HCT116 (cell line): Measurements from ENCODE around the gene NDUFB7. TPM values are rescaled to one million over a fixed set of nuclear protein-coding genes. Genes with fewer than 3 reads are reported as not detected.

ENCODE experiments used
- ATAC-seq: fragments of 200-7000 bp; cut with Tn5 transposase; 2 replicates; pipeline ENCODE4 v1.9.1; 2020; ENCODE audit warnings: mild to moderate bottlenecking, moderate library complexity
- BruUV-seq: library from RNA; stranded (reverse); fragments of 400-500 nt; replicated peaks from 2 replicates; lab custom pipeline; 2021; lab: Mats Ljungman, UMichigan
- CTCF ChIA-PET: fragments of 300-600 bp; sonication (Branson Sonifier 250); formaldehyde crosslinking; loops from one replicate; lab custom pipeline; 2021; ENCODE audit warnings: antibody characterized with exemption; lab: Charles Lee
- POLR2A ChIA-PET: fragments of 300-600, 350-600 bp; sonication (Branson Sonifier 250); formaldehyde crosslinking; loops from one replicate; lab custom pipeline; 2021; ENCODE audit warnings: antibody characterized with exemption; lab: Charles Lee
- RAD21 ChIA-PET, 2 experiments: fragments of 300-600 bp; sonication (Branson Sonifier 250); formaldehyde crosslinking; loops; one replicate each; lab custom pipeline; 2023; ENCODE audit warnings: low total read pairs in 2 of 2; ENCODE audit not compliant: uncharacterized antibody in 2 of 2, unreplicated experiment in 2 of 2, low non-redundant PET in 1 of 2; lab: Charles Lee
- DNase-seq: peaks from one replicate; pipeline ENCODE4 v3.0.0-alpha.2; 2010; ENCODE audit warnings: low read depth, low spot score
- H2AFZ ChIP-seq: fragments of 200-600 bp; shearing (Covaris generic), sonication (generic); 2 replicates; pipeline ENCODE4 v1.6.1; 2017; ENCODE audit warnings: low read depth, mixed run types, mixed read lengths, antibody characterized with exemption, low read length; ENCODE audit not compliant: poor library complexity, severe bottlenecking
- H3K27ac ChIP-seq: 2 replicates; pipeline ENCODE4 v1.5.1; 2012; ENCODE audit warnings: low read depth, low read length
- H3K27me3 ChIP-seq: fragments of 200-600 bp; sonication (generic); 2 replicates; pipeline ENCODE4 v1.6.1; 2016; ENCODE audit warnings: mixed run types, low read length, mixed read lengths; ENCODE audit not compliant: insufficient read depth
- H3K36me3 ChIP-seq, 2 experiments: fragments of 200-500 bp in 1 of 2; fragments of 200-600 bp in 1 of 2; sonication (Bioruptor generic) in 1 of 2; sonication (generic) in 1 of 2; 2 replicates each; pipeline versions ENCODE4 v1.5.1 to v1.6.1; 2014 to 2016; ENCODE audit warnings: low read length in 2 of 2, inconsistent platforms in 1 of 2, mixed read lengths in 1 of 2, mixed run types in 1 of 2; ENCODE audit not compliant: insufficient read depth in 2 of 2, control insufficient read depth in 1 of 2
- H3K4me1 ChIP-seq, 2 experiments: fragments of 200-600 bp in 1 of 2; sonication (generic) in 1 of 2; 2 replicates each; pipeline versions ENCODE4 v1.5.1 to v1.6.1; 2012 to 2017; ENCODE audit warnings: low read length in 2 of 2, inconsistent platforms in 1 of 2, mild to moderate bottlenecking in 1 of 2, mixed read lengths in 1 of 2, mixed run types in 1 of 2, moderate library complexity in 1 of 2; ENCODE audit not compliant: insufficient read depth in 2 of 2, control insufficient read depth in 1 of 2
- H3K4me2 ChIP-seq: fragments of 200-600 bp; sonication (generic); 2 replicates; pipeline ENCODE4 v1.6.1; 2017; ENCODE audit warnings: mixed run types, low read length, mixed read lengths
- H3K4me3 ChIP-seq, 2 experiments: fragments of 200-600 bp in 1 of 2; sonication (generic) in 1 of 2; replicated peaks in 1 of 2; 2 replicates each; pipeline ENCODE4 v1.5.1; 2011 to 2016; ENCODE audit warnings: low read length in 2 of 2, control low read depth in 1 of 2, low read depth in 1 of 2, mild to moderate bottlenecking in 1 of 2, mixed read lengths in 1 of 2, mixed run types in 1 of 2
- H3K79me2 ChIP-seq: fragments of 200-600 bp; sonication (generic); 2 replicates; pipeline ENCODE4 v1.6.1; 2017; ENCODE audit warnings: mild to moderate bottlenecking, mixed run types, low read length, moderate library complexity, mixed read lengths; ENCODE audit not compliant: insufficient read depth
- H3K9ac ChIP-seq: fragments of 200-600 bp; sonication (generic); 2 replicates; pipeline ENCODE4 v1.6.1; 2016; ENCODE audit warnings: low read length, mixed read lengths
- H3K9me2 ChIP-seq: fragments of 200-600 bp; sonication (generic), shearing (Covaris generic); 2 replicates; pipeline ENCODE4 v1.6.1; 2017; ENCODE audit warnings: mixed run types, mild to moderate bottlenecking, moderate library complexity; ENCODE audit not compliant: insufficient read depth
- H3K9me3 ChIP-seq, 2 experiments: fragments of 200-500 bp in 1 of 2; fragments of 200-600 bp in 1 of 2; sonication (Bioruptor generic) in 1 of 2; sonication (generic) in 1 of 2; 2 replicates each; pipeline ENCODE4 v1.6.1; 2014 to 2017; ENCODE audit warnings: low read length in 2 of 2, mixed read lengths in 2 of 2, inconsistent platforms in 1 of 2, low read depth in 1 of 2, mild to moderate bottlenecking in 1 of 2, mixed run types in 1 of 2, moderate library complexity in 1 of 2; ENCODE audit not compliant: control insufficient read depth in 1 of 2, insufficient read depth in 1 of 2
- H4K20me1 ChIP-seq: fragments of 200-600 bp; sonication (generic), shearing (Covaris generic); 2 replicates; pipeline ENCODE4 v1.6.1; 2017; ENCODE audit warnings: mixed run types, mild to moderate bottlenecking, moderate library complexity; ENCODE audit not compliant: insufficient read depth
- CBX3 ChIP-seq: IDR thresholded peaks from 2 replicates; pipeline ENCODE4 v1.6.1; 2012; ENCODE audit warnings: low read depth
- EZH2 ChIP-seq: fragments of 200-600 bp; sonication (generic); IDR thresholded peaks from 2 replicates; pipeline ENCODE4 v1.6.1; 2017; ENCODE audit warnings: antibody characterized with exemption, mixed run types
- EZH2phosphoT487 ChIP-seq: fragments of 200-600 bp; IDR thresholded peaks from 2 replicates; pipeline ENCODE4 v1.6.1; 2018; ENCODE audit warnings: antibody characterized with exemption, borderline replicate concordance
- FOSL1 ChIP-seq: IDR thresholded peaks from 2 replicates; pipeline ENCODE4 v1.6.1; 2012; ENCODE audit warnings: low read depth
- JUND ChIP-seq: IDR thresholded peaks from 2 replicates; pipeline ENCODE4 v1.6.1; 2012
- POLR2AphosphoS5 ChIP-seq: IDR thresholded peaks from 2 replicates; pipeline ENCODE4 v1.6.1; 2011; ENCODE audit warnings: mild to moderate bottlenecking, low read depth, low read length, moderate library complexity
- SIN3A ChIP-seq: IDR thresholded peaks from 2 replicates; pipeline ENCODE4 v1.6.1; 2012; ENCODE audit warnings: low read depth
- SP1 ChIP-seq: IDR thresholded peaks from 2 replicates; pipeline ENCODE4 v1.6.1; 2012; ENCODE audit warnings: low read depth
- SRF ChIP-seq: IDR thresholded peaks from 2 replicates; pipeline ENCODE4 v1.6.1; 2012; ENCODE audit warnings: low read depth
- TCF7L2 ChIP-seq: IDR thresholded peaks from 2 replicates; pipeline ENCODE4 v1.7.0; 2011; ENCODE audit warnings: borderline replicate concordance, inconsistent platforms; ENCODE audit not compliant: insufficient read depth, insufficient read length; ENCODE audit errors: extremely low read depth
- YY1 ChIP-seq: IDR thresholded peaks from 2 replicates; pipeline ENCODE4 v1.6.1; 2011; ENCODE audit warnings: low read length, low read depth, moderate library complexity, mild to moderate bottlenecking; ENCODE audit not compliant: insufficient replicate concordance; ENCODE audit errors: extremely low read depth
- ZFX ChIP-seq: fragments of 450-650 bp; IDR thresholded peaks from 2 replicates; pipeline ENCODE4 v1.6.1; 2017
- ZNF274 ChIP-seq: fragments of 200-500 bp; sonication (Bioruptor generic); IDR thresholded peaks from 2 replicates; pipeline ENCODE4 v1.6.1; 2014; ENCODE audit warnings: mild to moderate bottlenecking, low read depth, low read length, inconsistent platforms
- intact Hi-C: fragments of 100-400 bp; cut with micrococcal nuclease; formaldehyde crosslinking; loops from 2 replicates; pipeline ENCODE4 v1.10.0; 2022
- total RNA-seq: library from RNA; stranded (reverse); gene quantifications from one replicate; pipeline ENCODE4 v1.2.1, GENCODE V29; 2021; ENCODE audit not compliant: unreplicated experiment
- TF ChIP-seq, protein P1 (sequence below): IDR thresholded peaks from 2 replicates; pipeline ENCODE4 v1.6.1; 2012

NDUFB7 gene
- total RNA-seq, 1 experiment from 2014 or later: 167 TPM

GRCh38 chr19:14519860-14520407 lies 51.9 kb downstream of the NDUFB7 start:
- Histone ChIP-seq H3K4me2 (peak overlapping the region; percentile 87), H3K9me2 (no peaks in the 10 kb centered on the region), H2AFZ (no peak overlapping the region), H3K4me3 (peak overlapping the region in 1 of 2 experiments; percentile 13; a peak in 1 of 4 replicates), H3K4me1 (peaks cover 48 to 69% of the 10 kb centered on the region in 2 experiments), H3K79me2 (peaks cover 32% of the 10 kb centered on the region)
- POLR2A ChIA-PET: interaction anchor here (0.6 to 4.7 kb wide), 7 partner anchors 9 to 53 kb away, joined by 3 to 112 read pairs (median 3); partner anchors contain the start of gene TECR
- no TSS peak for BruUV-seq
- DNase-seq (peak; percentile 96), ATAC-seq (peak; percentile 54)
- TF ChIP-seq POLR2AphosphoS5: peak; percentile 69; the same call in 1 of the 2 replicates
- TF ChIP-seq CBX3: peak; percentile 87
- TF ChIP-seq SIN3A: peak; percentile 91
- TF ChIP-seq, protein P1, sequence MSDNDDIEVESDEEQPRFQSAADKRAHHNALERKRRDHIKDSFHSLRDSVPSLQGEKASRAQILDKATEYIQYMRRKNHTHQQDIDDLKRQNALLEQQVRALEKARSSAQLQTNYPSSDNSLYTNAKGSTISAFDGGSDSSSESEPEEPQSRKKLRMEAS: peak; percentile 85
- TF ChIP-seq EZH2: no peak
- peak; percentile 86 for TF ChIP-seq TCF7L2
- TF ChIP-seq YY1: peak; percentile 10
- TF ChIP-seq JUND: peak; percentile 96
- peak; percentile 42 for TF ChIP-seq ZFX
- TF ChIP-seq FOSL1: peak; percentile 92
- no peak for TF ChIP-seq ZNF274
- TF ChIP-seq EZH2phosphoT487: no peak
- TF ChIP-seq SRF: no peak
- peak; percentile 96 for TF ChIP-seq SP1
- TF ChIP-seq, all 23 proteins: peak for 10
- H3K27me3 ChIP-seq: no peaks in the 10 kb centered on the region
- CTCF ChIA-PET: interaction anchor here (1.2 kb wide), 1 partner anchor 14 kb away, joined by 3 read pairs; no protein-coding TSS in a partner anchor
- peak overlapping the region; percentile 97 for H3K27ac ChIP-seq
- intact Hi-C loops: no loop called here
- no peaks in the 10 kb centered on the region for H3K9me3 ChIP-seq
- H3K9ac ChIP-seq: peak overlapping the region; percentile 66
- H4K20me1 ChIP-seq: peaks cover 28% of the 10 kb centered on the region; the same call in 1 of the 2 replicates
- H3K36me3 ChIP-seq: peaks cover 4 to 24% of the 10 kb centered on the region in 2 experiments; a peak in 2 of 4 replicates
- RAD21 ChIA-PET: interaction anchor here in 1 of 2 experiments (0.5 kb wide), 1 partner anchor 52 kb away, joined by 5 read pairs; the partner anchor contains the start of gene NDUFB7
